GM10248 (cell line): ENCODE data around the gene IGF2BP1.
"Not testable (repeated sequence)": the region's sequence is repeated elsewhere in the genome, so short reads cannot be mapped to it uniquely, and the experiment has no call there.

Source experiments
- CTCF ChIA-PET: fragments of 300-600 bp; sonication (Branson Sonifier 250); formaldehyde crosslinking; extraction: SDS; loops from one replicate; lab custom pipeline; 2021; ENCODE audit warnings: antibody characterized with exemption; lab: Yijun Ruan, JAX
- POLR2A ChIA-PET: fragments of 350-650 bp; sonication (Branson Sonifier 250); formaldehyde crosslinking; extraction: SDS; loops from one replicate; lab custom pipeline; 2020; ENCODE audit warnings: antibody characterized with exemption; lab: Yijun Ruan, JAX
- DNase-seq: peaks from one replicate; pipeline ENCODE4 v3.0.0; 2012; ENCODE audit errors: extremely low spot score
- TF ChIP-seq, protein P1 (sequence below): IDR thresholded peaks from 2 replicates; pipeline ENCODE4 v1.5.1; 2012; ENCODE audit warnings: mild to moderate bottlenecking, low read depth; ENCODE audit errors: extremely low read depth, missing control alignments, control extremely low read depth

The IGF2BP1 gene

GRCh38 chr17:49101054-49101534, 103.9 kb downstream of the IGF2BP1 start:
- TF ChIP-seq, protein P1, sequence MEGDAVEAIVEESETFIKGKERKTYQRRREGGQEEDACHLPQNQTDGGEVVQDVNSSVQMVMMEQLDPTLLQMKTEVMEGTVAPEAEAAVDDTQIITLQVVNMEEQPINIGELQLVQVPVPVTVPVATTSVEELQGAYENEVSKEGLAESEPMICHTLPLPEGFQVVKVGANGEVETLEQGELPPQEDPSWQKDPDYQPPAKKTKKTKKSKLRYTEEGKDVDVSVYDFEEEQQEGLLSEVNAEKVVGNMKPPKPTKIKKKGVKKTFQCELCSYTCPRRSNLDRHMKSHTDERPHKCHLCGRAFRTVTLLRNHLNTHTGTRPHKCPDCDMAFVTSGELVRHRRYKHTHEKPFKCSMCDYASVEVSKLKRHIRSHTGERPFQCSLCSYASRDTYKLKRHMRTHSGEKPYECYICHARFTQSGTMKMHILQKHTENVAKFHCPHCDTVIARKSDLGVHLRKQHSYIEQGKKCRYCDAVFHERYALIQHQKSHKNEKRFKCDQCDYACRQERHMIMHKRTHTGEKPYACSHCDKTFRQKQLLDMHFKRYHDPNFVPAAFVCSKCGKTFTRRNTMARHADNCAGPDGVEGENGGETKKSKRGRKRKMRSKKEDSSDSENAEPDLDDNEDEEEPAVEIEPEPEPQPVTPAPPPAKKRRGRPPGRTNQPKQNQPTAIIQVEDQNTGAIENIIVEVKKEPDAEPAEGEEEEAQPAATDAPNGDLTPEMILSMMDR = no peak
- POLR2A ChIA-PET = no interaction called here
- DNase-seq = no peak
- CTCF ChIA-PET = no interaction called here

- CTCF ChIA-PET = interaction anchor here (1.1 kb wide), 1 partner anchor 10 kb away, joined by 3 read pairs; no protein-coding TSS in a partner anchor
- POLR2A ChIA-PET = not testable (repeated sequence)
These were observed 106.2 kb downstream of the IGF2BP1 start for GRCh38 chr17:49103360-49103759.

DNA sequence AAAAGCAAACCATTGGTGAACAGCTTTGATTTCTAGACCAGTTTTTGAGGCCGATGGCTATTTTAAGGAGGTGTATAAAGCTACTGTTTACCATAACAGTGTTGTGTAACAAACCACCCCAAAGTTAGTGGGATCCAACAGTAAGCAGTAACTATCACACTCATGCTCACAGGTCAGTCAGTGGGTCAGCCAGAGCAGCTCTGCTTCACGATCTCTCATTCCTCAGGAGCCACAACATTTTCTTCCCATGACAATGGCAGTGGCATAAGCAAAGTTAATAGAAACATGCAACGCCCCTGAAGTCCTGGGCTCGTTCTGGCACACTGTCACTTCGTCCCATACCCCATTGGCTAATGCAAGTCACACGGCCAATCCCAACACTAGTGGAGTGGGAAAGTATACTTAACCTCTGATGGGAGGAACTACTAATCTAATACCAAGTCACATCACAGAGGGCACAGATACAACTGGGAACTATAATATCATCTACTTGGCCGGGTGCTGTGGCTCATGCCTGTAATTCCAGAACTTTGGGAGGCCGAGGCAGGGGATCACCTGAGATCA, 107.4 kb downstream of the IGF2BP1 start:
- ChIA-PET CTCF (no interaction called here), POLR2A (no interaction called here)
- TF ChIP-seq, protein P1 = no peak
- DNase-seq = no peak

More at GRCh38 chr17:49103360-49103759, 106.2 kb downstream of the IGF2BP1 start:
- DNase-seq = not testable (repeated sequence)
